Stomach (tissue), 9 donors: ENCODE results near the gene ELP4. TPM values are rescaled to one million over a fixed set of nuclear protein-coding genes. Genes with fewer than 3 reads are reported as not detected.

ENCODE experiments used
- DNase-seq, 2 donors: peaks; one replicate each; pipeline versions ENCODE4 v3.0.0 to v3.0.0-alpha.2; 2013 to 2019
- H3K27ac ChIP-seq, 5 donors: fragments of 200-600 bp in 4 of 5; sonication (generic) in 4 of 5; one replicate each; pipeline ENCODE4 v1.5.1; 2013 to 2019; ENCODE audit warnings: mild to moderate bottlenecking in 1 of 5, moderate library complexity in 1 of 5
- H3K27me3 ChIP-seq, 3 donors: fragments of 200-600 bp; sonication (generic); one replicate each; pipeline ENCODE4 v1.5.1; 2017 to 2019; ENCODE audit warnings: mixed run types in 1 of 3
- H3K36me3 ChIP-seq, 4 donors: fragments of 200-600 bp; sonication (generic); 1 replicate in 3 of 4; 2 replicates in 1 of 4; pipeline ENCODE4 v1.5.1; 2016 to 2019
- H3K4me1 ChIP-seq, 4 donors: fragments of 200-600 bp; sonication (generic); one replicate each; pipeline ENCODE4 v1.5.1; 2016 to 2019
- H3K4me3 ChIP-seq, 4 donors: fragments of 200-600 bp; sonication (generic) in 3 of 4; one replicate each; pipeline ENCODE4 v1.5.1; 2016 to 2019; ENCODE audit warnings: mild to moderate bottlenecking in 1 of 4
- H3K9me3 ChIP-seq, 4 donors: fragments of 200-600 bp; sonication (generic); one replicate each; pipeline ENCODE4 v1.5.1; 2016 to 2019
- CTCF ChIP-seq, 7 experiments: fragments of 450-650 bp in 4 of 7; fragments of 200-600 bp in 3 of 7; sonication (generic) in 3 of 7; IDR thresholded peaks; one replicate each; pipeline ENCODE4 v1.5.1; 2016 to 2019; ENCODE audit warnings: antibody characterized with exemption in 7 of 7, control low read depth in 2 of 7, mild to moderate bottlenecking in 1 of 7
- EP300 ChIP-seq: sonication (generic); formaldehyde crosslinking; IDR thresholded peaks from one replicate; pipeline ENCODE4 v1.6.1; 2017; ENCODE audit warnings: antibody characterized with exemption
- POLR2A ChIP-seq, 4 donors: fragments of 450-650 bp; IDR thresholded peaks; one replicate each; pipeline ENCODE4 v1.6.1; 2016; ENCODE audit warnings: antibody characterized with exemption in 4 of 4, control low read depth in 2 of 4, mild to moderate bottlenecking in 1 of 4, moderate library complexity in 1 of 4
- POLR2AphosphoS5 ChIP-seq, 3 donors: sonication (generic); formaldehyde crosslinking; IDR thresholded peaks; one replicate each; pipeline ENCODE4 v1.6.1; 2016; ENCODE audit warnings: antibody characterized with exemption in 3 of 3
- WGBS, 5 donors: extraction: QIAGEN DNeasy Blood & Tissue Kit in 3 of 5; methylation state at CpG; one replicate each; pipeline versions ENCODE4 v1.1.5 to v1.1.7; 2013 to 2018; 5-methylcytosine and 5-hydroxymethylcytosine counted together
- intact Hi-C: fragments of 100-400 bp; cut with DNase I; formaldehyde crosslinking; loops from one replicate; pipeline ENCODE4 v1.15.1; 2023; ENCODE audit warnings: low total_unique reads
- polyA plus RNA-seq, 3 donors: library from polyadenylated mRNA; stranded (reverse); fragments of 200-250 nt; gene quantifications; one replicate each; pipeline ENCODE4 v1.2.3, GENCODE V29; 2013
- total RNA-seq, 5 donors: library from RNA; depleted of rRNA; stranded (reverse); fragments of >200 nt; gene quantifications; one replicate each; pipeline versions ENCODE4 v1.1.0 to v1.2.3, GENCODE V29; 2014 to 2016
- donor health status: healthy with polysubstance abuse.
- donor health status: Bipolar disorder and iron deficiency.
- donor health status: healthy.

ELP4 gene
- total and polyA plus RNA-seq, 8 donors = 8.3 to 70.0 (median 20.9) TPM

- no peak for TF ChIP-seq EP300
- no peak for TF ChIP-seq CTCF (IDR thresholded peaks at IDR 0.05)
- no peak for TF ChIP-seq POLR2A (IDR thresholded peaks at IDR 0.05)
- no peak for TF ChIP-seq POLR2AphosphoS5 (IDR thresholded peaks at IDR 0.05)
- H3K27me3 ChIP-seq = no peaks in the 10 kb centered on the region
These were observed 139.8 kb downstream of the ELP4 start for GRCh38 chr11:31649129-31649966.

GRCh38 chr11:31651208-31651607, 141.6 kb downstream of the ELP4 start:
- no peak for TF ChIP-seq CTCF (IDR thresholded peaks at IDR 0.05)
- no peak for TF ChIP-seq POLR2A (IDR thresholded peaks at IDR 0.05)
- TF ChIP-seq POLR2AphosphoS5 (IDR thresholded peaks at IDR 0.05) = no peak
- TF ChIP-seq EP300 = no peak
- Histone ChIP-seq H3K27me3 (no peaks in the 10 kb centered on the region), H3K4me3 (no peak overlapping the region), H3K9me3 (no peaks in the 10 kb centered on the region), H3K27ac (no peak overlapping the region), H3K4me1 (peaks cover 0 to 25% (median 3%) of the 10 kb centered on the region in 4 donors), H3K36me3 (peaks cover 0 to 3% (median 0%) of the 10 kb centered on the region in 4 donors)
- intact Hi-C loops = no loop called here
- no peak for DNase-seq

More at GRCh38 chr11:31649129-31649966, 139.8 kb downstream of the ELP4 start:
- no peaks in the 10 kb centered on the region for H3K9me3 ChIP-seq
- peak in 1 of 2 donors; percentile 43 for DNase-seq
- H3K4me3 ChIP-seq = no peak overlapping the region
- H3K4me1 ChIP-seq = peaks cover 0 to 34% (median 4%) of the 10 kb centered on the region in 4 donors
- no peak overlapping the region for H3K27ac ChIP-seq
- WGBS, 5 donors = 49 to 74% (median 54%) methylated on average over 6 of the region's 6 CpGs
- intact Hi-C loops = no loop called here
- H3K36me3 ChIP-seq = peaks cover 0 to 3% (median 0%) of the 10 kb centered on the region in 4 donors

- H3K27me3 ChIP-seq = no peaks in the 10 kb centered on the region
- no peaks in the 10 kb centered on the region for H3K9me3 ChIP-seq
- H3K27ac ChIP-seq = no peak overlapping the region
- H3K4me1 ChIP-seq = peaks cover 0 to 24% (median 3%) of the 10 kb centered on the region in 4 donors
- WGBS, 5 donors = 94 to 100% (median 97%) methylated on average over 2 of the region's 2 CpGs
- no peak overlapping the region for H3K4me3 ChIP-seq
- TF ChIP-seq POLR2AphosphoS5 (IDR thresholded peaks at IDR 0.05) (no peak), CTCF (IDR thresholded peaks at IDR 0.05) (no peak), EP300 (no peak), POLR2A (IDR thresholded peaks at IDR 0.05) (no peak)
- intact Hi-C loops = no loop called here
- peaks cover 0 to 3% (median 0%) of the 10 kb centered on the region in 4 donors for H3K36me3 ChIP-seq
- DNase-seq = no peak
These were observed 142.3 kb downstream of the ELP4 start for GRCh38 chr11:31651822-31652221.

- Histone ChIP-seq H3K27ac (peak overlapping the region in 2 of 5 donors; percentile 4 to 13), H3K27me3 (no peaks in the 10 kb centered on the region), H3K4me3 (no peak overlapping the region), H3K9me3 (no peaks in the 10 kb centered on the region), H3K36me3 (peaks cover 0 to 3% (median 0%) of the 10 kb centered on the region in 4 donors), H3K4me1 (peaks cover 0 to 24% (median 3%) of the 10 kb centered on the region in 4 donors)
- DNase-seq = no peak
- WGBS, 5 donors = 86 to 100% (median 92%) methylated on average over 1 of the region's 1 CpG
- no peak for TF ChIP-seq POLR2AphosphoS5 (IDR thresholded peaks at IDR 0.05)
- no peak for TF ChIP-seq EP300
- intact Hi-C loops = no loop called here
These were observed 143.0 kb downstream of the ELP4 start for GRCh38 chr11:31652528-31652927.

- Histone ChIP-seq H3K27ac (no peak overlapping the region), H3K4me1 (peaks cover 0 to 16% (median 0%) of the 10 kb centered on the region in 4 donors), H3K9me3 (no peaks in the 10 kb centered on the region), H3K27me3 (no peaks in the 10 kb centered on the region), H3K4me3 (no peak overlapping the region), H3K36me3 (no peaks in the 10 kb centered on the region)
- TF ChIP-seq EP300 = no peak
- DNase-seq = no peak
- 79 to 92% (median 84%) methylated on average over 3 of the region's 3 CpGs for WGBS, 5 donors
- intact Hi-C loops = no loop called here
These were observed 145.9 kb downstream of the ELP4 start for GRCh38 chr11:31655483-31655882.
